Pulmonary artery endothelial cell (primary cell): ENCODE results near the gene PKP1. TPM values are rescaled to one million over a fixed set of nuclear protein-coding genes. Genes with fewer than 3 reads are reported as not detected.

Experiments
- DNase-seq: peaks from one replicate; pipeline ENCODE4 v3.0.0-alpha.2; 2011; ENCODE audit warnings: low read depth, low spot score
- total RNA-seq: library from RNA; depleted of rRNA; stranded (reverse); fragments of >200 nt; gene quantifications from 2 replicates; pipeline ENCODE4 v1.2.3, GENCODE V29; 2014

PKP1 gene
- total RNA-seq, 1 donor from 2014 or later: under 0.01 TPM

GRCh38 chr1:201281573-201281972 lies 1.7 kb upstream of the PKP1 start:
- no peak for DNase-seq

GRCh38 chr1:201282216-201282615 lies 1.1 kb upstream of the PKP1 start:
- DNase-seq: no peak

GRCh38 chr1:201283836-201284553 lies 689 bp downstream of the PKP1 start:
- no peak for DNase-seq

GRCh38 chr1:201284636-201285035 lies 1.3 kb downstream of the PKP1 start:
- DNase-seq: no peak

GRCh38 chr1:201285846-201286245 lies 2.5 kb downstream of the PKP1 start:
- DNase-seq: no peak

GRCh38 chr1:201286445-201286844 lies 3.1 kb downstream of the PKP1 start:
- no peak for DNase-seq

- DNase-seq: no peak
These were observed 4.7 kb downstream of the PKP1 start for GRCh38 chr1:201288007-201288406.

GRCh38 chr1:201288765-201289164 lies 5.5 kb downstream of the PKP1 start:
- DNase-seq: no peak

- DNase-seq: no peak
These were observed 7.2 kb downstream of the PKP1 start for GRCh38 chr1:201290551-201290950.

GRCh38 chr1:201291916-201292315 lies 8.6 kb downstream of the PKP1 start:
- DNase-seq: no peak

- DNase-seq: no peak
These were observed 11.6 kb downstream of the PKP1 start for GRCh38 chr1:201294876-201295275.

GRCh38 chr1:201295346-201295745 lies 12.0 kb downstream of the PKP1 start:
- no peak for DNase-seq

GRCh38 chr1:201295861-201296260 lies 12.6 kb downstream of the PKP1 start:
- DNase-seq: no peak

GRCh38 chr1:201296352-201296751 lies 13.0 kb downstream of the PKP1 start:
- DNase-seq: no peak

GRCh38 chr1:201298396-201299381 lies 15.4 kb downstream of the PKP1 start:
- no peak for DNase-seq

- no peak for DNase-seq
These were observed 16.7 kb downstream of the PKP1 start for GRCh38 chr1:201299968-201300367.

GRCh38 chr1:201300641-201301040 lies 17.3 kb downstream of the PKP1 start:
- DNase-seq: no peak

- no peak for DNase-seq
These were observed 19.2 kb downstream of the PKP1 start for GRCh38 chr1:201302163-201303152.

GRCh38 chr1:201304126-201304525 lies 20.8 kb downstream of the PKP1 start:
- DNase-seq: no peak

GRCh38 chr1:201305815-201306214 lies 22.5 kb downstream of the PKP1 start:
- no peak for DNase-seq

GRCh38 chr1:201307231-201307630 lies 23.9 kb downstream of the PKP1 start:
- no peak for DNase-seq
